Stimulated activated CD8-positive, alpha-beta memory T cell treated with anti-CD3 and anti-CD28 coated beads, Interleukin-15, amount 100 ng/mL, for 1 hour (primary cell): Measurements from ENCODE around the gene JAK2.
"Not testable (repeated sequence)": the region's sequence is repeated elsewhere in the genome, so short reads cannot be mapped to it uniquely, and the experiment has no call there.

Source experiments
- DNase-seq: peaks from one replicate; pipeline ENCODE4 v3.0.0-alpha.2; 2020; ENCODE audit warnings: low read depth

Gene JAK2

DNA sequence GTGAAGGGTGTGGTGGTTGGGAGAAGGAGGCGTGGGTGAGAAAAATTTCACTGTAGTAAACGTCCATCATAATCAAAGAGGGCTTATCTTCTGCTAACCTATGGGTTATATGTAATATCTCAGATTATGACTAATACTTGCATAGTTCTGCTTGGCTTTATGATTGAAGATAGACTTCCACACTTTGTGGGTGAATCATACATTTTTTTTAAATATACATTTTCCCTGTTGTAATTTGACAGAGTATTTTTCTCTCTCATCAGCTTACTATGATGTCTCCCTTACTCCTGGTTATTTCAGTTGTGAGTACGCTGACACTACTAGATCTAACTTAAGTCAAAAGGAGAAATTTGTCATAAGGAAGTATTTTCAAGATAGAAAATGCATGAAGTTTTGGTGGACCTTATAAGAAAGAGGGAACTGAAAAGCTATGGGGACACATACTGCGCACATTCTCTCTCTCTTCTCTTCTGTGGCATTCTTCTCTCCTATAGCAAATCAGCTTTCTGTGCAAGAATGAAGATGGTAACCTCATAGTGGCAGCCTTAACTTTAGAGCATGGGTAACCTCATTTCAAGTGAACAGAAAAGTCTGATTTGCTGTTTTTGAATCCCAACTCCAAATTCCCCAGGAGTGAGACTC is 4.9 kb upstream of the JAK2 start:
- DNase-seq = no peak

DNA sequence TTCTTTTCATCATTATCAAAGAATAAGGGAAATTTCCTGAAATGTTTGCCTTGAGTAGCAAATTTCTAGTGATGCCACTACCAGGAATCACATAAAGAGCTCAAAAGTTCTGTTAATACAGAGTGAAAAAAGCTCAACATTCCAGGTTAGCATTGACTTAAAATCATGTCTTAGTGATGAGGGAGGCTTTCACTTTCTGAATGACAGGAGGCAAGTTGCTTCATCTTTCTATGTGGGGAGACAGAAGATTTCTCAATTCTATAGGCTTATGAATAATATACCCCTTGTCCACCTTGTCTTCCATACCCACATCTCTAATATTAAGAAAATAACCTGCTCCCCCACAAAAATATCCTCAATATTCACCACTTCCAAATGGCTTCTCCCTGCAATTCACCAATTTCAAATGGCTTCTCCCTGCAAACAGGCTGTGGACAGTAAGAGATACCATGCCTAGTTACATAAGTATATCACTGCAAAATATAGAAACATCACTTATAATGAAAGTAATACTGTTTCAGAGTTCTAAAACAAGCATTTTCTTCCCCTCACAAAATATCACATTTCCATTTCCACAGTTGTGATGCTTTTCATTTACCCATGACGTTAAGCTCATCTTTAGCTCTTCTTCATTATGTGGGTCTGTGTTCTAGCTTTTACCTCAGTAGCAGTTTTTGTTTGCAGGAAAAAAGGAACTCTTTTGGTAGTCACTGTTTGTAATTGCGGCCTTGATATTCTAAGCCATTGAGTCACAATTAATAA is 2.2 kb upstream of the JAK2 start:
- no peak for DNase-seq

DNA sequence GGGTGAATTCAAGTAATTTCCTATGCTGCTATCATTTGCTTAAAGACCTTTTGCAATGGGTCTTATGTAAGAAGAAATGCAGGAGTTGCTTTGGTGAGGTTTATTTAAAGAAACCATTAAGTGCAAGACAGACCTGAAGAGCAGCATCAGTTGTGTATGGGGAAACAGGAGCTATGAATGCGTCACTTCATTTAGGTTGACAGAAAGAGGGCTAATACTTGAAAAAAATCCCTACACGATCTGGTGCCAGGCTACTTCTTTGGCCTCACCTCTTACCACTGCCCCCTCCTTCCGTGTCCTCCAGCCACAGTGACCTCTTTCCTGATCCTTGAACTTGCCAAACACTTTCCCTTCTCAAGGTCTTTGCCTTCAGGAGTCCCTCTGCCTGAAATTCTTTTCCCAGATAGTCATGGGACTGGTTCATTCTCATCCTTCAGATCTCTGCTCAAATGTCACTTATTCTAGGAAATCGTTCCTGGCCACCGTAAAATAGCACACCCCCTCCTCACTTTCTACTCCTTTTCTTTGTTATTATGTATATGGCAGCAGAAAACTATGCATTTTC is 1.4 kb upstream of the JAK2 start:
- DNase-seq = no peak

DNA sequence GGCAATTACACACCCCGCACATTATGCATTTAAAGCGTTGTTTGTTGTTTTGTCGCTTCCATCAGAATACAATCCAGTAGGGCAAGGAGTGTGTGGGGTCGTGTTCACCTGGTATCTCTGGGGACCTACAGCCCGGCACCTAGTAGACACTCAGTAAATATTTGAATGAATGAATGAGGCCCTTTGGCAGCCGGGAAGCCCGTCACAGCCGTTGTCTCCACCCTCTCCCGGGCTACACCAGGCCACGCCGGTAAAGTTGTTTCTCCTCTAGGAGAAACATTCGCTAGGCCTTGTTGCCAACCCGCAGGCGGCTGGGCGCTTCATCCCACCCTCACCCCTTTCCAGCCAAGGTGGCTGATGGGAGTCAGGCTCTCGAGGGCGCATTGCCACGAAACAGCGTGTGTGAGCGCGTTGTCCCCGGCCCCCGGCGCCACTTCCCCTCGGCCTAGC is 876 bp upstream of the JAK2 start:
- no peak for DNase-seq

DNA sequence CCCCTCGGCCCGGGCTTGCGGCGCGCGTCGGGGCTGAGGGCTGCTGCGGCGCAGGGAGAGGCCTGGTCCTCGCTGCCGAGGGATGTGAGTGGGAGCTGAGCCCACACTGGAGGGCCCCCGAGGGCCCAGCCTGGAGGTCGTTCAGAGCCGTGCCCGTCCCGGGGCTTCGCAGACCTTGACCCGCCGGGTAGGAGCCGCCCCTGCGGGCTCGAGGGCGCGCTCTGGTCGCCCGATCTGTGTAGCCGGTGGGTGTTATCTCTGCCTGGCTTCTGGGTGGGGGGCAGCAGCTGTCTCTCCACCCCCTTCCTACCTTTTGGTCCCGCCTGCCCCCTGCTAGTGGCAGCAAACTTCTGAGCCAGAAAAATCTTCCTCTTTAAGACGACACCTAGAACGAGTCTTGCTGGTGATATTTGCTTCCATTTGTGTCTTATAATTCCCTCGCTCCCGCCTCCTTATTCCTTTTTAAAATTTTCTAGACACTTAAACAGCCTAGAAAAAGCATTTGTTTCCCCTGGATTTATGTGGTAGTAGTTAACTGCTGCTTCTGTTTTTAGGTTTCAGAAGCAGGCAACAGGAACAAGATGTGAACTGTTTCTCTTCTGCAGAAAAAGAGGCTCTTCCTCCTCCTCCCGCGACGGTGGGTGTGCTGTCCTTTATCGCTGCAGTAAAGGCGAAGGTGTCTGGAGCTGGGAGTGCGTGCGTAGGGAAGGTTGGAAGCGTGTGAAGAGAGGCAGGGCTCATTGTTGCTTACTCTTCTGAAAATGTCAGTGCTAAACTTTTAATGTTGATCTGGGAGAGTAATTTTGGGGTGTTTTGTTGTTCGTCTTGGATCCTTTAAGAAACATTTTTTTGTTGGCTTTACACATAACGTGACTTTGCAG is 554 bp downstream of the JAK2 start:
- DNase-seq = no peak

DNA sequence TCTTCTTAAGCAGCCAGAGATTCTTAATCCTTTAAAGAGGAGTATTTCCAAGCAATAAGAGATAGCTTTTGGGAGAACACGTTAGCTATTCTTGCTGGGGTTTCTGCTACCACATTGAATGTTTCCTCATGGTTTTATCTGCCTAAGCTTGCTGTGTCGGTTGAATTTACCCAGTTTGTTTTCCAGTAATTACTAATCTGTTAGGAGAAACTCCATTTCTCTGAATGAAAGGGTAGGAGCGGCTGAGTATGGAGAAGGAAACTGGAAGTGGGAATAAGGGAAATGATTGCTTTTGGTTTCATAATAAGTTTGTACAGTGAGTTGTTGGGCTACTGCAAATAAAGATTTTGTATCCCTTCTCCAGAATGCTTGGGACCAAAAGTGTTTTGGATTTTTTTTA is 1.2 kb downstream of the JAK2 start:
- DNase-seq = no peak

DNA sequence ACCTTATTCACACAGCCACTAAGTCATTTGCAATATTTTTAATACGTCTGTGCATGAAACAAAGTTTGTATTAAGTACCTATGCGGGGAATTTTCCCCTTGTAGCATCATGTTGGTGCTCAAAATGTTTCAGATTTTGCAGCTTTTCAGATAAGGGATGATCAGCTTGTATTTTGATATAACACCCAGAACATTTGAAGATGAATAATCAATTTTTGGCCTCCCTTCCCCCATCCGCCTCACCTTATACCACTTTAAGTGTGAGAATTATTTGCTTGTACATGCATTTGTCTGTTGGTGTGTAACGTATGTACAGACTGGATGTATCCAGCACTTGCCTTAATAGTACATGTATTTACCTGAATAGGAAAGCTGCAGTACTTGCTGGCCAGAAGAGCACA is 1.7 kb downstream of the JAK2 start:
- DNase-seq = no peak

DNA sequence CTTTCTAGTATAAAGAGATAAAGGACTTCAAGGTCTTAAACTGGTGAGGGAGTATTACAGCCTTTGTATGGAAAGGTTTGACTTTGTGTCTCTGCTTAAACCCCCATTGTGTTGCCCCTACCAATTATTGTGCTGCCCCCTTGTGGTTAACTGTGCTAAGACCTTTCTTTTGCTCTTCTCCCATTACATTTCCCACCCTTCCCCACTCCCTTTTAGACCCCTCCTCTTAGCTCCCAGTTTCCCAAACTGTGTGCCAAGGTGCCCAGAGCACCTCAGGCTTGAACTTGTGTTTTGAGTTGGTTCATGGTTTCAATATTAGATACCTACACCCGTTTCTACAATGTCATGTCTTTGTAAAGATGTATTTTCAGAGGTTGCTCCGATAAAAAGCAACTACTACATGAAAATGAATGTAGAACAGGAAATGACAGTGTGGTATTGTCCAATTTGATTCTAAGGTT is 2.9 kb downstream of the JAK2 start:
- DNase-seq = no peak

DNA sequence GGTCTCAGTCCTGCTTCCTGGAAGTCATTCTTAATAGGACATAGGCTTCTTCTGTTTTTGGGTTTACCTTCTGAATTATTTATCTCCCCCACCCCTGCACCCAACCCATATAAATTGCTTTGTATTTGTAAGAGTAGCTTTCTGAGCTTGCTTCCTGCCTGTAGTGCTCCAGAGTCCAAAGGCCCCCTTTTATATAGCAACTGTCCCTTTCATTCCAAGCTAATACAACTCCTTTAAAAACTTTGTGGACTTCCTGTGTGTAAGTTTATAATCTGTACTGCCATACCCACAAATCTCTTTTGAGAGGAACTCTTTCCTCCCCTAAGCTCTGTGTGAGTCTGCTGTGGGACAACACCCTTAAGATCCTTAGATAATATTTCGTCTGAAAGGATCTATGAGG is 7.8 kb downstream of the JAK2 start:
- no peak for DNase-seq

DNA sequence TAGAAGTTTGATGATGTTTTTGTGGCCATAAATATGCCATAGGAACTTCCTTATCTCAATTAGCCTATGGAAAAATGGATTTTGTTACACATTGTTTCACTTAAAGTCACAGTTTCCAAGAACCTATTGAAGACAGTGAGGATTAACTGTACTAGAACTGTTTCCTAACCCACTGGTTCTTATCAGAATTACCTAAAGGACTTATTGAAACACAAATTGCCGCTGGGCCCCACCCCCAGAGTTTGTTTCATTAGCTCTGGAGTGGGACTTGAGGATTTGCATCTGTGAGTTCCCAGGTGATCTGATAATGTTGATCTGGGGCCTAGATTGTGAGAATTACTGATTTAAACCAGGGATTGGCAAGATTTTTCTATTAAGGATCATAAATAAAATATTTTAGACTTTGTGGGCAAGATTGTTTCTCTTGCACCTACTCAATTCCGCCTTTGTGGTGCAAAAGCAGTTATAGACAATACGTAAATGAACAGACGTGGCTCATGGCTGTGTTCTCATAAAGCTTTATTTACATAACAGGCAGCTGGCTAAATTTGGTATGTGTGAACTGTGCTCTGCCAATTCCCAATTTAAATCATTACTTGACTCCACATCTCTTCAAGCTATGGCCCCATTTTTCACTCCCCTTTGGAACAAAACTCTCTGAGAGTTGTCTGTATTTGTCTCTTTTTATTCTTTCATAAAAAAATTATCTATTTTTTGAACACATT is 9.3 kb downstream of the JAK2 start:
- no peak for DNase-seq

DNA sequence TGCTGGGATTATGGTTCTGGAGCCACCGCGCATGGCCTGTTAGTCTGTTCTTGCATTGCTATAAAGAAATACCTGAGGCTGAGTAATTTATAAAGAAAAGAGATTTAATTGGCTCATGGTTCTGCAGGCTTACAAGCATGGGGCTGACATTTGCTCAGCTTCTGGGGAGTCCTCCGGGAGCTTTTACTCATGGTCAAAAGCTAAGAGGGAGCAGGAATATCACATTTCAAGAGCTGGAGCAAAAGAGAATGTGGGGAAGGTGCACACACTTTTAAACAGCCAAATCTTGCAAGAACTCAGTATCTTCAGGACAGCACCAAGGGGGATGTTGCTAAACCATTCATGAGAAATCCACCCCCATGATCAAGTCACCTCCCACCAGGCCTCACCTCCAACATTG is 12.1 kb downstream of the JAK2 start:
- DNase-seq = no peak

DNA sequence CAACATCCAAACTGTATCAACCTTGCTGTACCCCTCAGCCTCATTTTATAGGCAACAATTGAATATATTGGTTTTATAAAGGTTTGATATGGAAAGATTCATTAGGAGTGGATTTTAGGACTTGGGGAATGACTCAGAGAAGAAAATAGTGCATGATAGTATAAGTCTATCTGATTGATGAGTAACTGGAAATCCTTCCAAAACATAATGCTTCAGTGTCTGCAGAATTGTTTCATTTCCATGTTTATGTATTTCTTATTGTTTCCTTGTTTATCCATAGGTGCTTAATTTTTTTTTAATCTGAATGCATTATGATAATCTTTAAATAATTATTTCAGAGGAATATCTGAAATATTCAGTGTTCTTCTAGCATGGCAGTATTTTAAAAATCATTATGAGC is 12.6 kb downstream of the JAK2 start:
- DNase-seq = no peak

DNA sequence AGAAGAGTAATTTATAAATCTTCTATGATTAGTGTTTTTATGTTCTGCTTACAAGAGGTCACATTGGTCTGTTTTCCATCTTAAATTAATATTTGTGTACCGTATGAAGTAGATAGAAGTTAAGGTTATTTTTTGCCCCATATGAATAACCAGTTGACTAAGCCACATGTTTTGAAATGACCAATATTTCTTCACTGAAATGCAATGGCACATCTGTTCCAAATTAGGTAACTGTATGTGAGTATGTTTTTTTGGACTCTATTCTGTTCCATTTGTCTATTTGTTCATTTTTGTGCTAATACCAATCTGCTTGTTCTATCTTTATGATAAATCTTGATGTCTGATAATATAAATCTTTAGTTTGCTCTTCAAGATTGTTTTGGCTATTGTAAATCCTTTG is 17.7 kb downstream of the JAK2 start:
- no peak for DNase-seq

DNA sequence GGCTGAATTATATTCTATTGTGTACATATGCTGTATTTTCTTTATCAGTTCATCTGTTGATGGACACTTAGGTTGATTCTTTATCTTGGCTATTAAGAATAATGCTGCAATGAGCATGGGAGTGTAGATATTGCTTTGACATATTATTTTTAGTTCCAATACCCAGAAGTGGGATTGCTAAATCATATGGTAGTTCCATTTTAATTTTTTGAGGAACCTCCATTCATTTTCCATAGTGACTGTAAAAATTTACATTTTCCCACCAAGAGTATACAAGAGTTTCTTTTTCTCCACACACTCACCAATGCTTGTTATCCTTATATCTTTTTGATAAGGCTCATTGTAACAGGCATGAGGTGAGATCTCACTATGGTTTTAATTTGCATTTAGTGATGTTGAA is 19.4 kb downstream of the JAK2 start:
- no peak for DNase-seq

DNA sequence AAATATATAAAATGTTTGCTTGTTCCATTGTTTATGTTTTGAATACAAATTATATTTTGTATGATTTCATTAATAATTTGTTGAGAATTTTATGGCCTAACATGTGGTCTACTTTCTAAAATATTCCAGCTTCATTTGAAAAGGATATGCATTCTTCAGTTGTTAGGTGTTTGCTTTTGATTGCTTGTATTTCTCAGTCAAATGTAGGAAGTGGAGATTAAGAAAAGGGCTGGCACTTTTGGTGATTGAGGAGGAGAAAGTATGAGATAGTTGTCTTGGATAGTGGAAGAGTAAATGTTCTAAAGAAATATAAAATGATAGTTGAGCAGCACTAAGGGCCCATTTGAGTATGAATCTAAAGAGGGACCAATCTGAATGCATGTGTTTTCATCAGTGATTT is 23.1 kb downstream of the JAK2 start:
- DNase-seq = no peak

DNA sequence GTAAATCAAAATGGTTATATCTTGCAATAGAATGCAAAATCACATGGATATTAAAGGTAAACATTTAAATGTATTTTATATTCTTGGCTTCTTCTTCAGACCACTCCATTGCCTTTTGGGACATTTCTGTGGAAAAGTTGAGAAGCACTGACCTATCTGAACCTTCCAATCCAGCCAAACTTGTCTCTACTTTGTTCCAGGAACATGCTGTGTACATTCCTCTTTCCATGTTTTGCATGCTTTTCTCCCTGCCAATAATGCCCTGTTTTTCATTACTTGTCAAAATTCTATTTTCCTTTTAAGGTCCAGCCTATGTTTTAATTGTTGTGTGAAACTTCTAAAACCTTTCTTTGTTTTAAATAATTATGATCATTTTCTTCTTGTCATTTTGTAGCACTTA is 28.3 kb downstream of the JAK2 start:
- DNase-seq = no peak

DNA sequence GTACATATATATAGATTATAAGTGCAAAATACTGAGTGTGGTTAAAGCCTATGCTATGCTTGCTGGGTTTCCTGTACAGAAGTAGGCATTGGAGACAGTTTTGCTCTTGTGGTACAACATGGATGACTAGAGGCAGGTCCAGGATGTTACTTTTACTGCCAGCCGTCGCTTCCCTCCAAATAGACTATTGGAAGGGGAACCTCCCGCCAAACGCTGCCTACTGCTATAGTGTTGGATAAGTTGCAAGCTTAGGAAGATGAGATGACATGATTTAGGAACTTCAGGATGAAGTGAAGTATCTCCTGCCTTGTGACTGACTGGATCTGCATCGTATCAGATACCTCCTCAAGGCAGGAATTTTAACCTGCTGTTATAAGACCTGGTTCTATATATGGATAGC is 30.9 kb downstream of the JAK2 start:
- no peak for DNase-seq

DNA sequence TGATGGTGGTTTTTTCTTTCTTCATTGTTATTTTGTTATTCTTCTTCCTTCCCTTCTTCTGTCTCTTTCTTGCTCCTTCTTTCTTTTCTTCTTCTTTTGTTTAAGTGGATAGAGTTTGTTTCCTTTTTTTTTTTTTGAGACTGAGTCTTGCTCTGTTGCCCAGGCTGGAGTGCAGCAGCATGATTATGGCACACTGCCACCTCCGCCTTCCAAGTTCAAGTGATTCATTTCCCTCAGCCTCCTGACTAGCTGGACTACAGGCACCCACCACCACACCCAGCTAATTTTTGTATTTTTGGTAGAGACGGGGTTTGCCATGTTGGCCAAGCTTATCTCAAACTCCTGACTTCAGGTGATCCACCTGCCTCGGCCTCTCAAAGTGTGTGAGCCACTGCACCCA is 40.3 kb downstream of the JAK2 start:
- DNase-seq = no peak

DNA sequence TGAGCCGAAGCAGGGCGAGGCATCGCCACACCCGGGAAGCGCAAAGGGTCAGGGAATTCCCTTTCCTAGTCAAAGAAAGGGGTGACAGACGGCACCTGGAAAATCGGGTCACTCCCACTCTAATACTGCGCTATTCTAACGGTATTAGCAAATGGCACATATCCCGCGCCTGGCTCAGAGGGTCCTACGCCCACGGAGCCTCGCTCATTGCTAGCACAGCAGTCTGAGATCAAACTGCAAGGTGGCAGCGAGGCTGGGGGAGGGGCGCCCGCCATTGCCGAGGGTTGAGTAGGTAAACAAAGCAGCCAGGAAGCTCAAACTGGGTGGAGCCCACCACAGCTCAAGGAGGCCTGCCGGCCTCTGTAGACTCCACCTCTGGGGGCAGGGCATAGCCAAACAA is 46.9 kb downstream of the JAK2 start:
- DNase-seq = not testable (repeated sequence)

DNA sequence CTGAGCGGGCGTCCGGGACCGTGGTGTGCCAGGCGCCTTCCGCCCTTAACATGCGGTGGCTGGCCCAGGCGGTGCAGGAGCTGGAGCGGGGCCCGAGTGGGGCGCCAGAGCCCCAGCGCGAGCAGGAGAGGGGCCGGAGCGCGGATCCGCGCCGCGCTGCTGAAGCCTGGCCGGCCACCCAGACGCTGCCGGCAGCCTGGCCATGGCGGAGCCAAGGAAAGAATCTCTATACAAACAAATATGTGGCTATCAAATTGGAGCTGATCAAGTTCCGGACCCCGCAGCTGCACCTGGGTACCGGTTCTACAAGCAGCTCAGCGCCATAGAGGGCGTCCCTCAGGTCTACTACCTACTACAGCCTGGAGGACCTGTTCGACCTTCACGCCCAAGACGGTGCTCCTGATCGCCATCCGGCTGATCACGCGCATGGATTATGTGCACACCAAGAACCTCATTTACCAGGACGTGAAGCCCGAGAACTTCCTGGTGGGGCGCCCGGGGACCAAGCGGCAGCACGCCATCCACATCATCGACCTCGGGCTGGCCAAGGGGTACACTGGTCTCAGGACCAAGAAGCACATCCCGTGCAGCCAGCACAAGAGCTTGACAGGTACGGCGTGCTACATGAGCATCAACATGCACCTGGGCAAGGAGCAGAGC is 55.8 kb downstream of the JAK2 start:
- DNase-seq = no peak

DNA sequence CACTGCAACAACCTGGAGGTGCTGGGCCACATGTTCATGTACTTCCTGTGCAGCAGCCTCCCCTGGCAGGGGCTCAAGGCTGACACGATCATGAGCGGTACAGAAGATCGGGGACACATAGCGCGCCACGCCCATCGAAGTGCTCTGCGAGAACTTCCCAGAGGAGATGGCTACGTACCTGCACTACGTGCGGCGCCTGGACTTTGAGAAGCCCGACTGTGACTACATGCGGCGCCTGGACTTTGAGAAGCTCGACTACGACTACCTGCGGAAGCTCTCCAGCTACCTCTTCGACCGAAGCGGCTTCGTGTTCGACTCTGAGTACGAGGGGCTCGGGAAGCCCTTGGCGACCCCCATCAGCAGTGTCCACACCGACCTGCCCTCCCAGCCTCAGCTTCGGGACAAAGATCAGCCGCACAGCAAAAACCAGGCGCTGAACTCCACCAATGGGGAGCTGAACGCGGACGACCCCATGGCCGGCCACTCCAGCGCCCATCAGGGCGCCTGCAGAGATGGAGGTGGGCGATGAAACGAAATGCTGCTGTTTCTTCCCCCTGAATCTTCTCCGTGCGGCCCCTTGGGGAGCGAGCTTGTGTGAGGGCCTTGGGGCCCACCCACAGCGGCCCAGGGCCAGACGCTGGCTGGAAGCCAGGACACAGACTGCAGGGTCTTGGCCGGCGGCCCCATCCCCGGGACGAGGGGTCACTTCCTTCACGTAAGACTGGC is 56.5 kb downstream of the JAK2 start:
- no peak for DNase-seq
